Lung (tissue), 12 donors: ENCODE results near the gene TUBB3. TPM values are rescaled to one million over a fixed set of nuclear protein-coding genes. Genes with fewer than 3 reads are reported as not detected.

ENCODE experiments used
- ATAC-seq: fragments of 200-7000 bp; cut with Tn5 transposase; one replicate; pipeline ENCODE4 v1.9.1; 2020; ENCODE audit warnings: moderate number of reproducible peaks; ENCODE audit not compliant: insufficient read depth, low FRiP score
- DNase-seq, 3 donors: peaks; one replicate each; pipeline ENCODE4 v3.0.0-alpha.2; 2013 to 2017
- H3K27ac ChIP-seq, 2 donors: one replicate each; pipeline ENCODE4 v1.5.1; 2013; ENCODE audit warnings: mild to moderate bottlenecking in 2 of 2, moderate library complexity in 2 of 2, control low read depth in 1 of 2, inconsistent platforms in 1 of 2, low read depth in 1 of 2, low read length in 1 of 2
- H3K27me3 ChIP-seq, 3 donors: one replicate each; pipeline ENCODE4 v1.5.1; 2013; ENCODE audit warnings: low read length in 2 of 3; ENCODE audit not compliant: control insufficient read depth in 3 of 3, insufficient read depth in 3 of 3
- H3K36me3 ChIP-seq, 4 donors: one replicate each; pipeline ENCODE4 v1.5.1; 2013; ENCODE audit warnings: low read length in 4 of 4, mild to moderate bottlenecking in 1 of 4, moderate library complexity in 1 of 4; ENCODE audit not compliant: control insufficient read depth in 4 of 4, insufficient read depth in 4 of 4
- H3K4me1 ChIP-seq, 5 donors: one replicate each; pipeline ENCODE4 v1.5.1; 2013; ENCODE audit warnings: low read length in 5 of 5, mild to moderate bottlenecking in 2 of 5, moderate library complexity in 1 of 5; ENCODE audit not compliant: control insufficient read depth in 5 of 5, insufficient read depth in 5 of 5
- H3K4me3 ChIP-seq: one replicate; pipeline ENCODE4 v1.5.1; 2013; ENCODE audit warnings: mild to moderate bottlenecking, control low read depth, moderate library complexity
- H3K9ac ChIP-seq, 2 donors: one replicate each; pipeline ENCODE4 v1.5.1; 2013; ENCODE audit warnings: low read length in 2 of 2, control low read depth in 1 of 2; ENCODE audit not compliant: insufficient read depth in 1 of 2
- H3K9me3 ChIP-seq, 4 donors: one replicate each; pipeline ENCODE4 v1.5.1; 2013; ENCODE audit warnings: low read length in 3 of 4, mild to moderate bottlenecking in 1 of 4, moderate library complexity in 1 of 4; ENCODE audit not compliant: control insufficient read depth in 4 of 4, insufficient read depth in 3 of 4
- CTCF ChIP-seq: IDR thresholded peaks from 2 replicates; pipeline ENCODE4 v1.5.1; 2012; ENCODE audit warnings: mild to moderate bottlenecking; ENCODE audit errors: control extremely low read depth, extremely low read depth
- WGBS, 2 donors: extraction: QIAGEN DNeasy Blood & Tissue Kit; methylation state at CpG; one replicate each; pipeline ENCODE4 v1.1.7; 2013; 5-methylcytosine and 5-hydroxymethylcytosine counted together
- polyA plus RNA-seq, 2 donors: library from polyadenylated mRNA; stranded (reverse); fragments of 200-250 nt; gene quantifications; one replicate each; pipeline ENCODE4 v1.2.1, GENCODE V29; 2013
- total RNA-seq, 2 donors: library from RNA; depleted of rRNA in 1 of 2; stranded (reverse); fragments of >200 nt in 1 of 2; gene quantifications; one replicate each; pipeline ENCODE4 v1.2.1, GENCODE V29; 2014 to 2021
- donor health status: control.
- donor health status: control.
- donor health status: Bipolar disorder and iron deficiency.
- donor health status: healthy.
- donor health status: DM: yes; HTN: yes; CAD: no.

Gene TUBB3
- total and polyA plus RNA-seq, 4 donors: 1.3 to 15.6 (median 8.9) TPM

GRCh38 chr16:89922477-89922883 lies 662 bp upstream of the TUBB3 start:
- peak overlapping the region; percentile 39 to 95 for H3K27ac ChIP-seq
- peaks cover 0 to 37% (median 9%) of the 10 kb centered on the region in 5 donors for H3K4me1 ChIP-seq
- H3K27me3 ChIP-seq: peaks cover 4 to 24% (median 21%) of the 10 kb centered on the region in 3 donors
- ATAC-seq (peak; percentile 28), DNase-seq (peak; percentile 44 to 62 (median 58))
- WGBS, 2 donors: 0 to 1% methylated on average over 31 of the region's 31 CpGs
- H3K36me3 ChIP-seq: no peaks in the 10 kb centered on the region
- H3K9me3 ChIP-seq: peaks cover 0 to 2% (median 0%) of the 10 kb centered on the region in 4 donors
- H3K9ac ChIP-seq: no peak overlapping the region
- peak overlapping the region; percentile 30 for H3K4me3 ChIP-seq
- no peak for TF ChIP-seq CTCF

- Histone ChIP-seq H3K9ac (no peak overlapping the region), H3K36me3 (no peaks in the 10 kb centered on the region), H3K4me3 (no peak overlapping the region), H3K27me3 (peaks cover 4 to 24% (median 21%) of the 10 kb centered on the region in 3 donors), H3K27ac (peak overlapping the region in 1 of 2 donors; percentile 51), H3K4me1 (peaks cover 0 to 29% (median 4%) of the 10 kb centered on the region in 5 donors), H3K9me3 (peaks cover 0 to 2% (median 0%) of the 10 kb centered on the region in 4 donors)
- 3 to 6% methylated on average over 29 to 41 of the region's 41 CpGs for WGBS, 2 donors
- no peak for TF ChIP-seq CTCF
- ATAC-seq (no peak), DNase-seq (no peak)
Observed at GRCh38 chr16:89923640-89924296, 626 bp downstream of the TUBB3 start.

GRCh38 chr16:89924297-89924924 lies 1.3 kb downstream of the TUBB3 start:
- DNase-seq (peak in 2 of 3 donors; percentile 56 to 61), ATAC-seq (no peak)
- Histone ChIP-seq H3K36me3 (no peaks in the 10 kb centered on the region), H3K4me3 (no peak overlapping the region), H3K27me3 (peaks cover 4 to 24% (median 21%) of the 10 kb centered on the region in 3 donors), H3K4me1 (peaks cover 0 to 29% (median 4%) of the 10 kb centered on the region in 5 donors), H3K9me3 (peaks cover 0 to 2% (median 0%) of the 10 kb centered on the region in 4 donors), H3K27ac (no peak overlapping the region), H3K9ac (no peak overlapping the region)
- 3 to 7% methylated on average over 14 of the region's 14 CpGs for WGBS, 2 donors
- TF ChIP-seq CTCF: no peak
